ENCODE results near the gene DNMBP.

GRCh38 chr10:99994801-99995200 is 14.9 kb downstream of the DNMBP start:
- no peak for TF ChIP-seq CTCF (IDR thresholded peaks at IDR 0.05)
- no peak for TF ChIP-seq POLR2A (IDR thresholded peaks at IDR 0.05)
